GM12878 (cell line): ENCODE data around the gene SWSAP1.

ENCODE experiments used
- BHLHE40 ChIP-seq, 2 experiments: fragments of 450-650 bp in 1 of 2; IDR thresholded peaks; 2 replicates each; pipeline ENCODE4 v1.6.1; 2011 to 2017; ENCODE audit warnings: low read depth in 2 of 2, borderline replicate concordance in 1 of 2, improper control_type of control experiment in 1 of 2, low read length in 1 of 2, mild to moderate bottlenecking in 1 of 2
- HDAC2 ChIP-seq: fragments of 200-600 bp; sonication (generic); IDR thresholded peaks from 2 replicates; pipeline ENCODE4 v1.6.1; 2017
- HDGF ChIP-seq: fragments of 450-650 bp; IDR thresholded peaks from 2 replicates; pipeline ENCODE4 v1.6.1; 2016; ENCODE audit warnings: antibody characterized with exemption
- MYC ChIP-seq: IDR thresholded peaks from 2 replicates; pipeline ENCODE4 v1.6.1; 2011; ENCODE audit warnings: mild to moderate bottlenecking, low read length, moderate library complexity, inconsistent platforms; ENCODE audit not compliant: insufficient read depth, insufficient replicate concordance, insufficient read length, severe bottlenecking
- RAD21 ChIP-seq: IDR thresholded peaks from 2 replicates; pipeline ENCODE4 v1.6.1; 2011; ENCODE audit warnings: mild to moderate bottlenecking, low read depth, low read length, moderate library complexity; ENCODE audit not compliant: insufficient read depth
- TAF1 ChIP-seq: IDR thresholded peaks from 2 replicates; pipeline ENCODE4 v1.6.1; 2011; ENCODE audit warnings: mild to moderate bottlenecking, low read depth, low read length, borderline replicate concordance
- TF ChIP-seq, protein P1 (sequence below), 3 experiments: IDR thresholded peaks in 2 of 3; conservative IDR thresholded peaks in 1 of 3; 2 replicates each; pipeline ENCODE4 v1.5.1; 2011; ENCODE audit warnings: low read depth in 3 of 3, low read length in 3 of 3, mild to moderate bottlenecking in 3 of 3, control low read depth in 2 of 3, moderate library complexity in 2 of 3, inconsistent platforms in 1 of 3, mixed read lengths in 1 of 3; ENCODE audit not compliant: control insufficient read depth in 2 of 3, insufficient read depth in 1 of 3; ENCODE audit errors: extremely low read depth in 1 of 3
- TF ChIP-seq, protein P2 (sequence below): fragments of 450-650 bp; IDR thresholded peaks from 2 replicates; pipeline ENCODE4 v1.6.1; 2017; ENCODE audit warnings: mild to moderate bottlenecking
- TF ChIP-seq, protein P3 (sequence below): fragments of 450-650 bp; IDR thresholded peaks from 2 replicates; pipeline ENCODE4 v1.6.1; 2016; ENCODE audit warnings: mild to moderate bottlenecking

DNA sequence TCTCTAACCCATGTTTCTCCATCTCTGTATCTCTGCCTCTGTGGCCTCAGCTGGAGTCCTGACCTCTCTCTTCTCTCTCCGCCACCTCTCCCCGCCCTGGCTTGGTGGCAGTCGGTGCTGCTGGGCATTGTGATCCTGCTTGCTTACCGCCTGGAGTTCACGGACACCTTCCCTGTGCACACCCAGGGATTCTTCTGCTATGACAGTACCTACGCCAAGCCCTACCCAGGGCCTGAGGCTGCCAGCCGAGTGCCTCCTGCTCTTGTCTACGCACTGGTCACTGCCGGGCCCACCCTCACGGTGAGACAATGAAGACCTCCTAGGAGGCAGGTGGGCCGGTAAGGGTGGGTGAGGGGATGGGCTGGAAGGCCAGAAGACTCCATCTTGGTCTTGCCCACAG is 15.0 kb upstream of the SWSAP1 start:
- no peak for TF ChIP-seq TAF1
- no peak for TF ChIP-seq HDAC2
- TF ChIP-seq, protein P1, sequence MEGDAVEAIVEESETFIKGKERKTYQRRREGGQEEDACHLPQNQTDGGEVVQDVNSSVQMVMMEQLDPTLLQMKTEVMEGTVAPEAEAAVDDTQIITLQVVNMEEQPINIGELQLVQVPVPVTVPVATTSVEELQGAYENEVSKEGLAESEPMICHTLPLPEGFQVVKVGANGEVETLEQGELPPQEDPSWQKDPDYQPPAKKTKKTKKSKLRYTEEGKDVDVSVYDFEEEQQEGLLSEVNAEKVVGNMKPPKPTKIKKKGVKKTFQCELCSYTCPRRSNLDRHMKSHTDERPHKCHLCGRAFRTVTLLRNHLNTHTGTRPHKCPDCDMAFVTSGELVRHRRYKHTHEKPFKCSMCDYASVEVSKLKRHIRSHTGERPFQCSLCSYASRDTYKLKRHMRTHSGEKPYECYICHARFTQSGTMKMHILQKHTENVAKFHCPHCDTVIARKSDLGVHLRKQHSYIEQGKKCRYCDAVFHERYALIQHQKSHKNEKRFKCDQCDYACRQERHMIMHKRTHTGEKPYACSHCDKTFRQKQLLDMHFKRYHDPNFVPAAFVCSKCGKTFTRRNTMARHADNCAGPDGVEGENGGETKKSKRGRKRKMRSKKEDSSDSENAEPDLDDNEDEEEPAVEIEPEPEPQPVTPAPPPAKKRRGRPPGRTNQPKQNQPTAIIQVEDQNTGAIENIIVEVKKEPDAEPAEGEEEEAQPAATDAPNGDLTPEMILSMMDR (IDR thresholded peaks at IDR 0.05 in 2 of 3, conservative IDR thresholded peaks at IDR 0.05 in 1 of 3; ENCODE audit: control insufficient read depth in 2 of 3, extremely low read depth in 1 of 3, insufficient read depth in 1 of 3, low read depth in 3 of 3, low read length in 3 of 3) = no peak
- no peak for TF ChIP-seq BHLHE40 (IDR thresholded peaks at IDR 0.05; ENCODE audit: borderline replicate concordance in 1 of 2, low read depth in 2 of 2, low read length in 1 of 2)
- TF ChIP-seq, protein P2, sequence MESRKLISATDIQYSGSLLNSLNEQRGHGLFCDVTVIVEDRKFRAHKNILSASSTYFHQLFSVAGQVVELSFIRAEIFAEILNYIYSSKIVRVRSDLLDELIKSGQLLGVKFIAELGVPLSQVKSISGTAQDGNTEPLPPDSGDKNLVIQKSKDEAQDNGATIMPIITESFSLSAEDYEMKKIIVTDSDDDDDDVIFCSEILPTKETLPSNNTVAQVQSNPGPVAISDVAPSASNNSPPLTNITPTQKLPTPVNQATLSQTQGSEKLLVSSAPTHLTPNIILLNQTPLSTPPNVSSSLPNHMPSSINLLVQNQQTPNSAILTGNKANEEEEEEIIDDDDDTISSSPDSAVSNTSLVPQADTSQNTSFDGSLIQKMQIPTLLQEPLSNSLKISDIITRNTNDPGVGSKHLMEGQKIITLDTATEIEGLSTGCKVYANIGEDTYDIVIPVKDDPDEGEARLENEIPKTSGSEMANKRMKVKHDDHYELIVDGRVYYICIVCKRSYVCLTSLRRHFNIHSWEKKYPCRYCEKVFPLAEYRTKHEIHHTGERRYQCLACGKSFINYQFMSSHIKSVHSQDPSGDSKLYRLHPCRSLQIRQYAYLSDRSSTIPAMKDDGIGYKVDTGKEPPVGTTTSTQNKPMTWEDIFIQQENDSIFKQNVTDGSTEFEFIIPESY = no peak
- TF ChIP-seq, protein P3, sequence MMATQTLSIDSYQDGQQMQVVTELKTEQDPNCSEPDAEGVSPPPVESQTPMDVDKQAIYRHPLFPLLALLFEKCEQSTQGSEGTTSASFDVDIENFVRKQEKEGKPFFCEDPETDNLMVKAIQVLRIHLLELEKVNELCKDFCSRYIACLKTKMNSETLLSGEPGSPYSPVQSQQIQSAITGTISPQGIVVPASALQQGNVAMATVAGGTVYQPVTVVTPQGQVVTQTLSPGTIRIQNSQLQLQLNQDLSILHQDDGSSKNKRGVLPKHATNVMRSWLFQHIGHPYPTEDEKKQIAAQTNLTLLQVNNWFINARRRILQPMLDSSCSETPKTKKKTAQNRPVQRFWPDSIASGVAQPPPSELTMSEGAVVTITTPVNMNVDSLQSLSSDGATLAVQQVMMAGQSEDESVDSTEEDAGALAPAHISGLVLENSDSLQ = no peak
- no peak for TF ChIP-seq RAD21
- TF ChIP-seq HDGF = no peak
- no peak for TF ChIP-seq MYC
